Measurements from ENCODE around the gene CDC45. TPM values are rescaled to one million over a fixed set of nuclear protein-coding genes. Genes with fewer than 3 reads are reported as not detected.

Gene CDC45
- total RNA-seq, 1 donor from 2014 or later, result 3.7 TPM

DNA sequence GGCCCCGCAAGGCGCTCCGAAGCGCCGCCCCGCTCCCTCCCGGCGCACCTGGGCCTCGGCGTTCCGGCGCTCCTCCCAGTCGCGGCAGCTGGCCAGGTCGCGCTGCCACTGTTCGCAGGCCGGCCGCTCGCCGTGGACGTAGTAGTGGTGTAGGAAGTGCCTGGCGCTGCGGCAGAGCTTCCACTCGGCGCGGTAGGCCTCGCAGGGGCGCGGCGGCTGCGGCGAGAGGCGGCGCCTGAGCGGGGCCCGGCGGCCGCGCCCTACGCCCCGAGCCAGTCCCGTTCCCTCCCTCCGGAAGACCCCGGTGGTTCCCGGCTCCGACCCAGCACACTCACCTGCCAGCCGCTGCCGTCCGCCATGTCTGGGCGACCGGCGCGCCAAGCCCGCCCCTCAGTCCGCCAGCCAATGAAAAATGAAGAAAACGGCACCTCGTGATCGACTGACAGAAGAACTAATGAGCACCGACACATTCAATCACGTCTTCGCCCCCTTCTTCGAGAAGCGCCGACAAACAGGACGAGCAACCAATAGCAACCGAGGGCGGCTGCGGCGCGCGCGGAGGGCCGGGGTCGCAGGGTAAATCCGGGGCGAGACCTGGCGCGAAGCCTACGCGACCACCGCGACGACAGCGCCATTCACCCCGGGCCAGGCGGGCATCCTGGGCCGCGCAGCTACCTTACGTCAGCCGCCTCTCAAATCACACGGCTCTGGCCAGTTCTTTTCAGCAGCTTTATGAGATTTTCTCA, 32.2 kb upstream of the CDC45 start, which contains the start of gene C22orf39:
Gene C22orf39 (minus strand): TSS at position 382 of the 746 bp plus-strand sequence. CDS start 23 bp downstream, at position 359.
- TF ChIP-seq, protein P1, sequence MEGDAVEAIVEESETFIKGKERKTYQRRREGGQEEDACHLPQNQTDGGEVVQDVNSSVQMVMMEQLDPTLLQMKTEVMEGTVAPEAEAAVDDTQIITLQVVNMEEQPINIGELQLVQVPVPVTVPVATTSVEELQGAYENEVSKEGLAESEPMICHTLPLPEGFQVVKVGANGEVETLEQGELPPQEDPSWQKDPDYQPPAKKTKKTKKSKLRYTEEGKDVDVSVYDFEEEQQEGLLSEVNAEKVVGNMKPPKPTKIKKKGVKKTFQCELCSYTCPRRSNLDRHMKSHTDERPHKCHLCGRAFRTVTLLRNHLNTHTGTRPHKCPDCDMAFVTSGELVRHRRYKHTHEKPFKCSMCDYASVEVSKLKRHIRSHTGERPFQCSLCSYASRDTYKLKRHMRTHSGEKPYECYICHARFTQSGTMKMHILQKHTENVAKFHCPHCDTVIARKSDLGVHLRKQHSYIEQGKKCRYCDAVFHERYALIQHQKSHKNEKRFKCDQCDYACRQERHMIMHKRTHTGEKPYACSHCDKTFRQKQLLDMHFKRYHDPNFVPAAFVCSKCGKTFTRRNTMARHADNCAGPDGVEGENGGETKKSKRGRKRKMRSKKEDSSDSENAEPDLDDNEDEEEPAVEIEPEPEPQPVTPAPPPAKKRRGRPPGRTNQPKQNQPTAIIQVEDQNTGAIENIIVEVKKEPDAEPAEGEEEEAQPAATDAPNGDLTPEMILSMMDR (IDR thresholded peaks at IDR 0.05), result no peak
- H3K4me1 Mint-ChIP-seq (ENCODE audit: unreplicated experiment), result peaks cover 26% of the 10 kb centered on the region
- H3K36me3 Mint-ChIP-seq (ENCODE audit: unreplicated experiment), result peaks cover 22% of the 10 kb centered on the region
- peak; percentile 94 for DNase-seq (ENCODE audit: extremely low spot score, unreplicated experiment)
- peak within 1 kb of the TSS; percentile 93 for H3K27ac Mint-ChIP-seq (ENCODE audit: unreplicated experiment)
- peak within 1 kb of the TSS; percentile 96 for H3K4me3 Mint-ChIP-seq (ENCODE audit: unreplicated experiment)
- H3K27me3 Mint-ChIP-seq (ENCODE audit: unreplicated experiment), result no peaks in the 10 kb centered on the region
- no peaks in the 10 kb centered on the region for H3K9me3 Mint-ChIP-seq (ENCODE audit: unreplicated experiment)

DNA sequence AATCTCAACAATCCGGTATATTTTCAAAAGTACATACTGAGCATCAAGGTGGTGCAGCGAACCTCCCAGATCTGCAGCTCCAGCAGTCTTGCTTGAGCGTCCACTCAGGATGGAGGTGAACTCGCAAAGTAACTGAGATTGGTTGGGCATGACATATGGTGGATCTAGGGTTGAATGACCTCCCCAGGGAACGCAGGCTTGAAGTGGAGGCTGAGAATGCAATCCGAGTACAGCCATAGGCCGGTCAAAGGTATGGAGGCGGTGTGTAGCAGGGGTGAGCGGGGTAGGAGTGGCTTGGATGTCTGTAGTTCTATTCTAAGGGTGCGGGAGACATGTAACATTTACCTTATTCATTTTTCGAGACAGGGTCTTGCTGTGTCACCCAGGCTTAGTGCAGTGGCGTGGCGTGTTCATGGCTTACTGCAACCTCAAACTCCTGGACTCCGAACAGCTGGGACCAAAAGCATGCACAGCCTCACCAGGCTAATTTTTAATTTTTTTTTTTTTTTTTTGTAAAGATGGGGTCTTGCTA, 31.6 kb upstream of the CDC45 start:
- H3K4me3 Mint-ChIP-seq (ENCODE audit: unreplicated experiment), result peak overlapping the region; percentile 96
- no peak for DNase-seq (ENCODE audit: extremely low spot score, unreplicated experiment)
- H3K9me3 Mint-ChIP-seq (ENCODE audit: unreplicated experiment), result no peaks in the 10 kb centered on the region
- TF ChIP-seq, protein P1 (IDR thresholded peaks at IDR 0.05), result no peak
- H3K27me3 Mint-ChIP-seq (ENCODE audit: unreplicated experiment), result no peaks in the 10 kb centered on the region
- peaks cover 26% of the 10 kb centered on the region for H3K4me1 Mint-ChIP-seq (ENCODE audit: unreplicated experiment)
- peak overlapping the region; percentile 93 for H3K27ac Mint-ChIP-seq (ENCODE audit: unreplicated experiment)
- H3K36me3 Mint-ChIP-seq (ENCODE audit: unreplicated experiment), result peaks cover 28% of the 10 kb centered on the region

DNA sequence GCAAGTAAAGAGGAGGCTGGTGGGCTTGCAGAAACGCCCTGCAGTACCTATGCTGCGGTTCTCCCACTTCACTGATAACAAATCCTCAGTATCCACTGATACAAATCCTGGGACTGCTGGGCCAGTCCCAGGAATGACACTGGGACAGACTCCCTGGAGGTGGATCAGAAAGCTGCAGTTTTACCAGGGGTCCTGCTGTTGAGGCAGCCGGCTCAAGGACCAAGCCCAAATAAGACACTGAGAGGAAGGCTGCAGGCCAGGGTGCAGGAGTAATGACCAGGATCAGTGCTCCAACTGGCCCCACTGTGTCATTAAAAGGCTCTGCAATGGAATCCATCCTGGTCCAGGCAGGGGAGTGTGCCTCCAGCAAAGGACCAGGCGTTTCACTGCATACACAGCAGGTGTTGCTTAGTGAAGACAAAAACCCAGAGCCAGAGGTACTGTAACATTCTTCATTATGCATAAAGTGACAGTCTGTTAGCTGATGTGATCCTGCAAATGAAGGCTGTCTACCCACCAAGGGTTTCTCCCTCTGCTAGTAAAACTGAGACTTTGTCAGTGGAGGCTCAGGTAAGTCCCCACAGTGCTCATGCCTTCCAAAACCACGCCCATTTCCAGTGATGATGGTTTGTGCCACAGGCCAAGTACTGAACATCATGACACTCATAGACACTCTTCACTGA, 30.8 kb upstream of the CDC45 start:
- peak overlapping the region; percentile 96 for H3K4me3 Mint-ChIP-seq (ENCODE audit: unreplicated experiment)
- H3K27ac Mint-ChIP-seq (ENCODE audit: unreplicated experiment), result no peak overlapping the region
- H3K9me3 Mint-ChIP-seq (ENCODE audit: unreplicated experiment), result no peaks in the 10 kb centered on the region
- H3K27me3 Mint-ChIP-seq (ENCODE audit: unreplicated experiment), result no peaks in the 10 kb centered on the region
- DNase-seq (ENCODE audit: extremely low spot score, unreplicated experiment), result no peak
- TF ChIP-seq, protein P1 (IDR thresholded peaks at IDR 0.05), result no peak
- H3K4me1 Mint-ChIP-seq (ENCODE audit: unreplicated experiment), result peaks cover 26% of the 10 kb centered on the region
- peaks cover 29% of the 10 kb centered on the region for H3K36me3 Mint-ChIP-seq (ENCODE audit: unreplicated experiment)

DNA sequence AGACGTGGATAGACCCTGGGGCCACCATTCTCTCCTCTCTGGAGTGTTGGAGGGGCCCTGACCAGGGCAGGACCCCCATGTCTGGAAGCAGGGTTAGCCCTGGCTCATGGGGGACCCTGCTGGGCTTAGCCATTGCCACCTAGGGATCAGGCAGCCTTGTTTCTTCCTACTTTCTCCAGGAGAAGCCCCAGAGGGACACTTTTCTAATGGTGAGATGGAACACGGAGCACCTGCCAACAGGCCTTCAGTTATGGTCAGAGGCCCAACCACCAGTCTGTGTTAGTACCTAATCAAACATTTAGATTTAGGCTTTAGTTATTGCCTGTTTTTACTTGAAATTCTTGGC, 30.3 kb upstream of the CDC45 start:
- Mint-ChIP-seq H3K27ac (ENCODE audit: unreplicated experiment) (no peak overlapping the region), H3K36me3 (ENCODE audit: unreplicated experiment) (peaks cover 34% of the 10 kb centered on the region), H3K27me3 (ENCODE audit: unreplicated experiment) (no peaks in the 10 kb centered on the region), H3K4me3 (ENCODE audit: unreplicated experiment) (no peak overlapping the region), H3K4me1 (ENCODE audit: unreplicated experiment) (peaks cover 26% of the 10 kb centered on the region), H3K9me3 (ENCODE audit: unreplicated experiment) (no peaks in the 10 kb centered on the region)
- TF ChIP-seq, protein P1 (IDR thresholded peaks at IDR 0.05), result no peak
- no peak for DNase-seq (ENCODE audit: extremely low spot score, unreplicated experiment)

Data from osteocyte (in vitro differentiated cells).